OCI-M2 (cell line): ENCODE results near the gene FNBP1.
"Not testable (repeated sequence)": the region's sequence is repeated elsewhere in the genome, so short reads cannot be mapped to it uniquely, and the experiment has no call there.

Source experiments
- DNase-seq: peaks from one replicate; lab custom pipeline; 2025; ENCODE audit not compliant: unreplicated experiment; lab: John Stamatoyannopoulos, UW

Gene FNBP1

DNA sequence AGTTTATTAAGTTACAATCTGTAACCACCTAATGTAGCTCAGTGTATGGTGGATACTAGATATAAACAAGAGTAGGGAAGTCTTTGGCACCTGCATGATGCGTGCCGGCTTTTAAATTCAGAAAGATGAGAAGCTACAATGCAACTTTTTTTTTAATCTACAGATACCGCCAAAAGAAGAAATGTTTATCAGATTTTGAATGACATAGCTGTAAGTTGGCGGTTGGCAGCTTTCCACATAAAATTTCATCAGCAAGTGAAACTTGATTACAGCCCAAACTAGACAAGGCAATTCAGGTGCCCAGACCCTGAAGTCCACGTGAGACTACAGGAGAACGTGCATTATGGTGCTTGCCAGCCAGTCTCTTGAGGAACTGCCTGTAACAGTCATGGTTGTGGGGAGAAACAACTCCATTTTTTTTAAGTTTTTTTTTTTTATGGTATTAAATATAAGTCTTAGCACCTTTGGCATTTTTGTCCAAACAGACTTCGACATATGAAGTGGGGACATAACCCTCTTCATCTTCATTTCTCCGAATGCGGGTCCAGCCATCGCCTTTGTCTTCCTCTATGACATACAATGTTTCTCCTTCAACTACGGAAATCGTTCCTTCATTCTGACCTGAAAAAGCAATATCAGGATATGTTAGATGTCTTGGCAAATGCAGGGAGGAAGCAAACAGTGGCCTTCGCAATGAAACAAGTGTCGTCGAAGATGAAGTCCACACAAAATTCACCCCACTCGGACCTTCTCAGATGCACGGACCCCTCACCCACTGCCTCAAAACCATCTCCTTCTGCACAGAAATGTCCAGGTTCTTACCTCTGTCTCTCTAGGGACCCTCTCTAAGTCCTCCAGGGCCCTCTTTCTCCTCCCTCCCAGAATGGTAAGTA lies 147.4 kb downstream of the FNBP1 start:
- DNase-seq: no peak

DNA sequence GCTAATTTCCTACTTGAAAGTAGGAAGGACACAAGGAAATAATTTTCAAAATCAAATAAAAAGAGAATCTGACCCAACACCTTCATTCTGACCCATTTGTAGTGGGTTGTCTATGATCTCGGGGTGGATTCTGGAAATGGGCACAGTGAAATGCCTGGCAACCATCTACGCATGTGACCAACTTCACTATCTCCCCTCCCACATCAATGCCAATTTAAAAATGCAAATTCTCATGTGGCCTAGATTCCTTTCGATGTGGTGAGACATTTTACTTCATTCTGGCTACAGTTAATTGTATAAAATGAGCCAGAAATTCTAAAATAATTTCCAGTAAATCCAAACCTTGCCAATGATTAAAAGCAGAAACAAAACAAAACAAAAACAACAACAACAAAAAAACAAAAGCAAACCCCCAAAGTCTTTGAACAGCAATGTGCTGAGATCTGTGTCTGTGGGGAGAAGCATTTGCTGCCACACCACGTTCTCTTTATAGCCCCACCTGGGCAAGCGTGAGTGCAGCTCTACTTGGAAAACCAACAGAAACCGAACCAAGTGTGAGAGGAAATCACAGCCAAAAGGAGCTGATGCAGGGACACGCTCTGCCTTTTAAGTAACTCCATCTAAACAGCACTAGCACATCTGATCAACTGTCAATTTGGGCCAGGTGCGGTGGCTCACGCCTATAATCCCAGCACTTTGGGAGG lies 148.7 kb downstream of the FNBP1 start:
- no peak for DNase-seq

DNA sequence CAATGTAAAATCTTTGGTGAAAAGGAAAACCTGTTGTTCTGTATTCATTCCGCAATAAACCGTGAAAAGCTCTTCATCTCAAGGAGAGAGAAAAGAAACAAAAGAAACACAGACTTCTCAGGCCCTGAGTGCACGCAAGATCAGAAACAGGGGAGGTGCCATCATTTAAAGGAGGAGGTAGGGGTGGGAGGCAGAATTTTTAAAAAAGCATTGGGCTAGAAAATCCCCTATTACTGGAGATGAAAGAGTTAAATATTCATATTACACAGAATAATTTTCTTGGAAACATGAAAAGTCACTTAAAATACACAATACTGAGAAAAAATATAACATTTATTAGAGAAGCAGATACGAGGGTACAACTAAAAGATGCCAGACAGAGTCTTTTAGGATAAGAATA lies 151.4 kb downstream of the FNBP1 start:
- DNase-seq: no peak

DNA sequence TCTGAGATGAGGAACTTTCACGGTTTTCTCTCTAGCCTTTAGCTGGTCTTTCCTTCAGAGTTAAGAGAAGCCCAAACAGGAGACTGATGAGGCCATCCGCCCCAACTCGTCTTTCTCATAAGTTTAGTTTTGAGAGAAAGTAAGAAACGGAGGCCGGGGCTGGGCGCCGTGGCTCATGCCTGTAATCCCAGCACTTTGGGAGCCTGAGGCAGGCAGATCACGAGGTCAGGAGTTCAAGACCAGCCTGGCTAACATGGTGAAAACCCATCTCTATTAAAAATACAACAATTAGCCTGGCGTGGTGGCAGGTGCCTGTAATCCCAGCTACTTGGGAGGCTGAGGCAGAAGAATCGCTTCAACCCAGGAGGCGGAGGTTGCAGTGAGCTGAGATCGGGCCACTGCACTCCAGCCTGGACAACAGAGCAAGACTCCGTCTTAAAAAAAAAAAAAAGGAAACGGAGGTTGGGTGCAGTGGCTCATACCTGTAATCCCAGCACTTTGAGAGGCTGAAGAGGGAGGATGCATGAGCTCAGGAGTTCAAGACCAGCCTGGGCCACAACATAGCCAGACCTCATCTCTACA lies 152.2 kb downstream of the FNBP1 start:
- DNase-seq: not testable (repeated sequence)

DNA sequence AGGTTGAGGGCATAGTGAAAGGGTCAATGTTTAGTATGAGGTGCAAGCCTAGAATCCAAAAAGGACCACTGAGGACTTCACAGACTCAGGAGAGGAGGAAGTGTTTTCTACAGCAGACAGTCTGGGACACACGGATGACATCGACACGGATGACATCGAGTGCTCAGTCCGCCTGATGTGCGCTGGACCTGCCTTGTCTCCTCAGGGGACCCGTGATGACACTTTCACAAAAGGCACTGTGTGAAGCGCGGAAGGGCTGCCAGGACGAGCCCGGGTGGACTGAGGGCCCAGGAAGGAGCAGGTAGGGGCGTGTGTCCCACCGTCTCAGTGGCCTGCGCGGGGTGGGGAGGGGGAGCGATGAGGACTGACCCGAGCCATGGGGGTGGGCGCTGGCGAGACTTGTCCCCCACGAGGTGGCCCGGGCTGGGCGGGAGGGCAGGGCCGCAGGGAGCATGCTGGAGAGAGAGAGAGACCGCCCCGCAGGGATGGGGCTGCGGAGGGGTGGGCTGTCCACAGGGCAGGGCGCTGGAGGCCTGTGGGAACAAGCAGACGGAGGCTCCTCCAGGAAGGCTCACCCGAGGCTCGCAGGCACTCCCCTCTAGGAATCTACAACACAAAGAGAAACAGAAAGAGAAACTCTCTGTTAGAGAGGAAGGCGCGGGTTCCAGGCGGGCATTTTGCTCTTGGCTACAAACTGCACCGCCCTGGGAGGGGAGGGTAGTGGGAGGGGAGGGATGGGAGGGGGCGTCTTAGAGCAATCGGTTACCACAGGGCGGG lies 152.9 kb downstream of the FNBP1 start:
- no peak for DNase-seq

DNA sequence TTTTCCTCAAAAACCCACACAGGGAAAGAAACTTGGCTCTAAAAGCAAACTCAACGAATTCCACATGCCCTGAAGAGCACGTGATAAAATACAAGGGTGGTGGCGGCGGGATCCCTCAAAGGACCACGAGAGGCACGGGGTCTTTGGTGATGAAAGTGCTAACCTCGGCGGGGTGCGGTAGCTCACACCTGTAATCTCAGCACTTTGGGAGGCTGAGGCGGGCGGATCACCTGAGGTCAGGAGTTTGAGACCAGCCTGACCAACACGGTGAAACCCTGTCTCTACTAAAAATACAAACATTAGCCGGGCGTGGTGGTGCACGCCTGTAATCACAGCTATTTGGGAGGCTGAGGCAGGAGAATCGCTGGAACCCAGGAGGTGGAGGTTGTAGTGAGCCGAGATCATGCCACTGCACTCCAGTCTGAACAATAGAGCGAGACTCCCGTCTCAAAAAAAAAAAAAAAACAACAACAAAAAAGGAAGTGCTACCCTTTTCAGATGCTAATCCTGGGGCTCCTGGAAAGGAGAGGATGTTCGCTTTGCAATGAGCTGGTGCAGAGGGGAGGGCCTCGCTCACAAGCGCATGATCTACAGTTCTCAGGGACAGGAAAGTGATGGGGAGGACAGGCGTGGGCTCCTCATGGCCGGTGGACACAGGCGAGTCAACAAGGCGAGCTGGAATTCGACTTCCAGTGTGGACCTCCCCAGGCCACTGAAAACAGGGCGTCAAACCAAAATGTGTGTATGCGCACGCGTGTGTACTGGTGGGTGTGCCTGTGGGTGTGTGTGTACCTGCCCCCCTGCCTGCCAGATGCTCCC lies 153.7 kb downstream of the FNBP1 start:
- no peak for DNase-seq

DNA sequence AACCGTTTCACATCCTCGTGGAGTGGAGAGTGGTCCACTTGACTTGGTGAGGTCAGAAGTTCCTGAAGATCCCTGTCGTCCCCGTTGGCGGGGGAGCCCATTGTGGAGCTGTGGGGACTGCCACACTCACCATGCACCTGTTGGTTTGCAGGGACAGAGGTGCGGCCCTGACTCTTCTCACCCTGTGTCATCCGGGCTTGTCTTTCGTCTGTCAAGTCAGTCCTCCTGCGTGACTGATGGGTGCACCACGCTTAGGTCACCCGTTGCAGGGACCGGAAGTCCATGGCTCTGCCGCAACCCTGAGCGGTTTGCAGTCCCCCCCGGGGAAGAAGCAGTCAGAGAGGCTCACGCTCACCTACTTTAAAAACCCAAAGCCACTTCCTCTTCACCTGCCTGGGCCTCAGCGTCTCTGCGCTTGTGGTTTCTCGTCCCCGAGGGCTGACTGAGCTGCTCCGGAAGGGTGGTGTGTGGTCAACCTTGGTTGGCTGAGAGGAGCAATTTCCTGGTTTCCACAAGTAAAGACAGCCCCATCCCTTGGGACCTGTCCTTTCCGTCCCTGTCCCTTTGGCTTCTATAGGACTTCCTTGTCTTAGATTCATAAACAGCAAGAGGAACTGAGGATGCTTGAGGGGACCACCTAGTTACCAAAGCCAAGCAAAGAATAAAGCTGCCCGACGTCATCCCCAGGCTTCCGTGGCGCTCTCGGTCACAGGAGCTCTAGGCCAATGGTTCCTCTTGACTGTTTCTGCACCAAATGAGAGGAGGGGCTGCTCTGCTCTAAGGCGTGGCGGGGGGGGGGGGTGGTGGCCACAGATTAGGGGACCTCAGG lies 154.5 kb downstream of the FNBP1 start:
- DNase-seq: no peak

DNA sequence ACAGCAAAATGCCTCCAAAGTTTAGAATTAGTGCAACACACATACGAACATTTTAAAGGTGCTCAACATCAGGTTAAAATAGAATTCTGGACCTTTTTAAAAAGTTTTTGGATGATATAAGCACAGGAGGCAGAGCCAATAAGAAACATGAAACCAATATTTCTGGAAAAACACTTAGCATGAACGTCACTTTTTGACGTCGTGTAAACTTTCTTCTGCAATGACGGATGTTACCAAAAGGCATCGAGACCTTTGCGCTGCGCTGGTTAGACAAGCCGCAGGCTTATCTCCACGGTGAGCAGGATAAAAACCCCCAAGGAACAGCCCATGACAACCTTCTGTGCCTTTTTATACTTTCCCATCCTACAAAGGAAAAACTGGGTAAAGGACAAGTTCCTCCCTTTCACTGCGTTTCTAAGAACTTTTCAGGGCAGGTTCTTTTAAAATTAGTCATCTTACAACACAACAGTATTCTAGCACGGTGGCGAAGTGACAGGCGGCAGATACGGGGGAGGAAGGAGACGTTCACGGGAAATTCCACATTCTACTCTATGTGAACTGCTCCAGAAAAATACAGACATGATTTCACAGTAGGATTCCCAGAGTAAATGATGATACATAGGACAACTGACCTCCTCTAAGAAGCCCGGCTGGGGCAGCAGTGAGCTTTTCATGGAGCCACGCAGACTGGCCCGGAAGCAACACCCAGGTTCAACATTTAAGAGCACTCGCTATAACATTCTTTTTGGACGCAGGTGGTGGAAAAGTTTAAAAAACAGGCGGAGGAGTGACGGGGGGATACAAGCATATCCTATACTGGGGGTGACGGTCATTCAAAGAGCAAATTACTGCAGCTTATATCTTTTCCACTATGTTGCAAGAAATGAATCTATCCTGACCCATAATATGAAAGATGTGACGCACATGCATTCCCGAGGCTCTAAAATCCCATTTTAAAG lies 155.4 kb downstream of the FNBP1 start:
- no peak for DNase-seq

DNA sequence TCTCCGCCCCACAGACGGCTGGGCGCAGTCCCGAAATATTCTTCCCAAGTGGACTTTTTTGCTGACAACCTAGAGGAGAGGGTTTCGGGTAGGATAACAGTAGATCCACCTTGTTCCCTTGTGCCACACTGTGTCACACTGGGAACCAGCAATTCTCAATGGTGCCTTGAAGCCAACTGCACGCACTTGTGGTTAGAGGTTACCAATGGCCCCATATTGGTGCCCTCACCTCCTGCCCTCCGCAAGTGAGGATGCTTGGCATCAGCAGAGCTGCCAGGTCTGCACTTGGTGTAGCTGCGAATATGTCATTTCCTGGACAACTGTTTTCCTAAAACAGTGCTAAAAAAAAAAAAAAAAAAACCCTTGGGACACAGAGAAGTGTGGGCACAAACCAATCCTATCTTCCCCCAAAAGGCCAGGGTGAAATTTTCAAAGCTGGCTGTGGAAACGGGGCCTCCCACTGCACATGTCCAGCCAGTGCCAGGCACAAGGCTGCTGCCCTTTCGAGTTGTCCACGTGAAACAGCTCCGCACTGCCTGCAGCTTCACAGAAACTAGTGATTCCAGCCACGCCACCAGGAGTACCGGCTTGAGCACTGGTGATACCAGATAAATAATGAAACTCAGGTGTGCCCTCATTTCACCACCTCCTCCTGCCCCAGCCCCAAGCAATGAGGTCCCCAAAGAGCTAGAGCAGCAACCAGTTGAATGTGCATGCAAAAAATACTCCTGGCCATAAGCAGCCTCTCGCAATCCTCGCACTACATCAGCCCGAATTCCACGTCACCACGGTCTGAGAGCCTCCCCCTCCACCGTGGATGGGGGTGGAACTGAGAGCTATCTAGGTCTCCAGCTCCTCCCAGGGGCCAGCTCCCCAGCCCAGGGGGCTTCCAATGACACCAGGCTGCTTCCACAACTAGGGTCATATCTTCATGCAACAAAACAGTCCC lies 156.5 kb downstream of the FNBP1 start:
- DNase-seq: no peak

DNA sequence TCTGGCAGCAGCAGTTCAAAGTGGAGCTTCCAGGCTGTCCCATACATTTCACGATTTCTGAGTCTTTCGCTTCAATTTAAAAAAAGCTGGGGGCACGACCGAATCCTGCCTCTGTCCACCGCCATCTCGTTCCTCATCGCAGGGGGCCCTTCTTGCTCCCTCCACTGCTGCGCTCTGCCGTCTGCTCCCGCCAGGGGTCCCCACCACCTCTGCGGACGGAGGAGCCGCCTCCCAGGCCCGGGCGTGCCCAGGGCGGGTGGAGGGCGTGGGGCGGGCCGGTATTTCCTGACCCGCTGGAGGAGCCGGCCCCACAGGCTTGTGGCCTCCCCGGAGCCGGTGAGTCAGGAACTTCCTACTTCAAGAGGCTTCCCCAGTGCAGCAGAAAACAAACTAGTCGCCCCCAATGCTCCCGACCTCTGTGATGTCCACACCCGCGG lies 157.3 kb downstream of the FNBP1 start:
- no peak for DNase-seq

DNA sequence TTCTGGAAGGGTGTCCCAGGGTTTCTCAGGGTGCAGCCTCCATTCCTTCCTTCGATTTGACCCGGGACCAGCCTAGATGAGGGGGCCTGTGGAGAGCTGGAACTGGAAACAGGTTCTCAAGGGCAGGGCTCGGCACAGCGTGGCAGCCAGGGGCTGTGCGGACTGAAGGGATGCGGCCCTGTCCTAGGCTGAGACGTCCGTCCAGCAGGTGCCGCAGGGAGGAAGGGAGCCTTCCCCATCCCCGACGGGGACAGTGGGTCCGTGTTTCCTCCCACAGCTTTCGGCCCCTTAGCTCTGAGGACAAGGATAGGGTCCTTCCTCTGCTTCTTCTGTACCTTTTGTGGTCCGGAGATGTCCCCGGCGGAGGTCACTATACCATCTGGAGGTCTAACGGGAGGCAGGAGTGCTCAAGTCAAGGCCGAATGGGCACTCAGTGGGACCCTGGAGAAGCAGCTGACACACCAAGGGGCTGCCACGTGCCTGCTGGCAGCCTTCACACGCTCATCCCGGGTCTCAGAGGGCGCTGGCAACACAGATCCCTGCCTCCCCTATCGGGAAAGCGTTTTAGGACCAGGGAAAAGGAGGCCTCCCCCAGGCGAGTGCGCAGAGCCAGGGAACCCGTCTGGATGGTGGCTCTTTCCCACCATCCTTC lies 157.8 kb downstream of the FNBP1 start:
- no peak for DNase-seq

DNA sequence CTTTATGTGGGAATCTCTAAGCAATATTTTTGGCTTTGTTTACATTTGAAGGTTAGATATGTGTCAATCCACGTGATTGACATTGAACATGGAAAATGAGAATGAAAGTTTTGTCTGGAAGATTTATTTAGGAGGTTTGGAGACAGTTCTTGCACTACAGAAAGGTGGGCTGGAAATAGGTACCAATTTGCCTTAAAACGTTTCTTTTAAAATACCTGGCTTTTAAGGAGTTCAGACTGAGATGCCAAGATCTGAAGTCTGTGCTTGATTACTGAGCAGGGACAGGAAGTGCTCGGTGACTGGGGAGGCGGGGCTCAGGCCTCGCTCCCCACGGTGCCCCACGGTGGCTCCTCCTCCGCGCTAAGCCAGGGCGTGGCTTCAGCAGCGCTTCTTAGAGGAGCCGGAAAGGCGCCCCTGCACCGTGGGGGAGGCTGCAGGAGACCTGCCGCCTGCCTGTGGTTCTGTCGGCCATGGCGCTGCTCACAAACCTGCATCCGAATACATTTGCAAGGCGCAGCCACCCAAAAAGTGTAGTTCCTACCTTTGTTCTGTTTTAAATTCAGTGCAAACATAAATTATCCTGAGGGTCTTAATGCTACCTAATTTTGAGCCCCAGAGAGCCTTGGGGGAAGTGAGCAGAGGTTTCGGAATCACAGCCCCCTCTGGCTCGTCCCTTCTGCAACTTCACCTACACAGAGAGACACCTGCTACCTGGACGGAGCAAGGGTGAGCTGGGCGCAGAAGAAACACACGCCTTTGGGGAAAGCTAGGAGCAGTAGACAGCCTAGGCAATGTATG lies 158.6 kb downstream of the FNBP1 start:
- DNase-seq: peak; percentile 36

DNA sequence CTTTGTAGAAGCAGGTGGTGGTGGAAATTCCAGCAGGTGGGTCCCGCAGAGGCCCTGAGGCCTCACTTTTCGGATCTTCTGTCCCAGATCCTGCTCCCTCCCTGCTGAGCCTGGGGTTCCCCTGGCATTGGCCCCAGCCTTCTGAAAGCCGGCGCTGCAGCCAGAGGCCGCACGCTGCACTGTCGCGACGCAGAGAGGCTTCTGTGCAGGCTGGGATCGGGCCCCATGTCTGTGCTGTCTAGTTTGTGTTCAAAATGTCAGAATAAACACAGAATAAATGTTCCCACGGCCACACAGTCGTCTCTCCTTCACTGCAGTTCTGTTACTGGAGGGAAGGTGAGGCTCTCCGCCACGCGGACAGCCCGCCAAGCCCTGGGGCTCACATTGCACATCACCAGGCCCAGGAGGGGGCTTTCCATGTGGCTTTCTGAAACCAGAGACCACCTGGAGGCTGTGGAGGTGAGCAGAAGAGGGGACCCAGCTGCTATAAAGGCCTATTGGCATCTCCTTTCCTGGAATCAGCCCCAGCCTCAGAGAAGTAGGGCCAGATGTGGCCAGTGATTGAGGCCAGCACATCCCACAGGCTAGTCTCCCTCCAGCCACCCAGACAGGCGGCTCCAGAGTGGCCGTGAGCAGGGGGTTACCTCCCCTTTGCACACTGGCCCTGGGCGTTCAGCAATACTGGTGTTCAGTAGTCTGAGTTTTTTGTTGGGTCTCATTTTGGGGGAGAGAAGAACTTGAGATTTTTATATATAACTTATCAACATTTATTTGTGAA lies 161.3 kb downstream of the FNBP1 start:
- no peak for DNase-seq

DNA sequence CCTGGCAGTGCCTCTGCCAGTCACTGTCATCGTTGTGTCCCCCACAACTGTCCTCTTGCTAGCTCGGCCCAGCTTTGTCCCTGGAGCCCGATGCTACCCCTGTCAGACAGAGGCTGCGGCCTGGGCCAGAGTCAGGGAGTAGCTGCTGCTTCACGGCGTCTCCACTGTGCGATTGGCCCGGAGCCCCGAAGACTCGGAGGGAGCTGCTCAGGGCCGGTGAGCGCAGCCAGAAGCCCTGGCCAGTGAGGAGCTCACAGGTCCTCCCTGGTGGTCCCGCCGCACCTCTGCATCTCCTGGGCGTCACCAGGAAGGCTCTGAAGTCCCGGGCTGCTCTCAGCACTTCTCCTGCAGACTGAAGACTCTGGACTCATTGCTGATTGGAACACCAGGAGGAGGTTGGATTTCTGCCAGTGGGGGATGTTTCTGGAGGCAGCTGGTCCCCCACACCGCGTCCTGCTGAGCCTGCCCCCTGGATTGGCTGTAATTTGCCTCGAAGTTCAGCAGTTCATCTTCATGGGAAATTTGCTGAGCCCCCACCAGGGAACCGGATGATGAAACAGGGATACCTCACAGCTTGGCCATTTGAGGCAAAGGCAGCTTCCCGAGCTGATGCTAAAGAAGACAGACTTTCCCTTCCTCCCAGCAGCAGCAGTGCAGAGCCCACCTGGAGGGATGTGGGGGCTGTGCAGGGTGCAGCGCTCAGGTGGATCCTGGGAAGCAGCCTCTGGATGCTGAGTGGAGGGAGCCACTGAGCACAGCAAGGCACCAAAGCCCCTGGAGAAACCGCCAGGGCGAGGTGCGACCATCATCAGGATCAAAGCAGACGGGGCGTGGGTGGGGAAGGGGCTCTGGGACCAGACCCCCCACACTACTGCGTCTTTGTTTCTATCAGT lies 162.1 kb downstream of the FNBP1 start:
- no peak for DNase-seq
